GM12878 (cell line): ENCODE measurements around the gene SH2B2. TPM values are rescaled to one million over a fixed set of nuclear protein-coding genes. Genes with fewer than 3 reads are reported as not detected.

ENCODE experiments used
- ATF3 ChIP-seq: IDR thresholded peaks from 2 replicates; pipeline ENCODE4 v1.6.1; 2011; ENCODE audit warnings: low read depth, mild to moderate bottlenecking, low read length, moderate library complexity, borderline replicate concordance; ENCODE audit errors: extremely low read depth
- CBFB ChIP-seq: IDR thresholded peaks from 2 replicates; pipeline ENCODE4 v1.6.1; 2016; ENCODE audit warnings: antibody characterized with exemption, low read depth
- CREB1 ChIP-seq: IDR thresholded peaks from 2 replicates; pipeline ENCODE4 v1.6.1; 2012; ENCODE audit warnings: low read depth, mild to moderate bottlenecking, inconsistent platforms
- CREM ChIP-seq: IDR thresholded peaks from 2 replicates; pipeline ENCODE4 v1.6.1; 2014; ENCODE audit warnings: antibody characterized with exemption, low read depth
- EZH2 ChIP-seq: IDR thresholded peaks from 2 replicates; pipeline ENCODE4 v1.6.1; 2012; ENCODE audit warnings: low read depth, mild to moderate bottlenecking, control low read depth, inconsistent platforms, low read length, borderline replicate concordance; ENCODE audit not compliant: control insufficient read depth
- GABPA ChIP-seq: IDR thresholded peaks from 2 replicates; pipeline ENCODE4 v1.6.1; 2014; ENCODE audit warnings: antibody characterized with exemption, low read depth, mild to moderate bottlenecking, inconsistent platforms
- IKZF1 ChIP-seq: fragments of 450-650 bp; conservative IDR thresholded peaks from 2 replicates; pipeline ENCODE4 v1.6.1; 2017; ENCODE audit warnings: antibody characterized with exemption, mild to moderate bottlenecking
- JUND ChIP-seq: IDR thresholded peaks from 2 replicates; pipeline ENCODE4 v1.6.1; 2012; ENCODE audit warnings: low read depth, mild to moderate bottlenecking, low read length, improper control_type of control experiment, moderate library complexity
- KDM1A ChIP-seq: fragments of 200-600 bp; sonication (generic); IDR thresholded peaks from 2 replicates; pipeline ENCODE4 v1.6.1; 2016; ENCODE audit warnings: borderline replicate concordance
- MXI1 ChIP-seq: fragments of 150-350 bp; IDR thresholded peaks from 2 replicates; pipeline ENCODE4 v1.6.1; 2011; ENCODE audit warnings: low read depth, mild to moderate bottlenecking, inconsistent platforms, low read length, improper control_type of control experiment
- NR2C2 ChIP-seq: IDR thresholded peaks from 2 replicates; pipeline ENCODE4 v1.6.1; 2011; ENCODE audit warnings: borderline replicate concordance, low read depth; ENCODE audit not compliant: control insufficient read depth, insufficient read length
- RB1 ChIP-seq: fragments of 450-650 bp; formaldehyde crosslinking; IDR thresholded peaks from 2 replicates; pipeline ENCODE4 v1.6.1; 2017; ENCODE audit warnings: mild to moderate bottlenecking, borderline replicate concordance
- SUZ12 ChIP-seq: fragments of 200-600 bp; sonication (generic); IDR thresholded peaks from one replicate; pipeline ENCODE4 v1.6.1; 2018; ENCODE audit warnings: antibody characterized with exemption, mild to moderate bottlenecking; ENCODE audit not compliant: unreplicated experiment
- ZBTB4 ChIP-seq: fragments of 450-650 bp; formaldehyde crosslinking; IDR thresholded peaks from 2 replicates; pipeline ENCODE4 v1.4.0; 2022; ENCODE audit warnings: mild to moderate bottlenecking, moderate library complexity
- polyA plus RNA-seq, 11 experiments: library from polyadenylated mRNA; depleted of rRNA in 4 of 11; unstranded in 6 of 11; stranded (reverse) in 5 of 11; fragments of >200 nt; fragmentation: Nextera tagmentation in 4 of 11; fragmentation: Illumina TruSeq in 1 of 11; extraction: Ambion mirVana in 4 of 11; extraction: Trizol in 1 of 11; gene quantifications; 1 replicate in 1 of 11; 2 replicates in 10 of 11; pipeline versions ENCODE4 v1.2.1 to v1.2.3, GENCODE V29; 2011 to 2016; ENCODE audit warnings: inconsistent platforms in 2 of 11, missing spikeins in 2 of 11, low read depth in 1 of 11
- total RNA-seq, 4 experiments: library from RNA; depleted of rRNA in 3 of 4; stranded (reverse); fragments of >200 nt in 3 of 4; fragmentation: Illumina TruSeq in 1 of 4; extraction: Trizol in 1 of 4; gene quantifications; 2 replicates each; pipeline versions ENCODE4 v1.2.1 to v1.2.3, GENCODE V29; 2013 to 2021
- TF ChIP-seq, protein P1 (sequence below): fragments of 450-650 bp; IDR thresholded peaks from 2 replicates; pipeline ENCODE4 v1.6.1; 2016; ENCODE audit warnings: mild to moderate bottlenecking, moderate library complexity, borderline replicate concordance
- TF ChIP-seq, protein P2 (sequence below): fragments of 450-650 bp; IDR thresholded peaks from 2 replicates; pipeline ENCODE4 v1.6.1; 2017; ENCODE audit warnings: low read depth, mild to moderate bottlenecking, moderate library complexity
- TF ChIP-seq, protein P3 (sequence below), 3 experiments: IDR thresholded peaks in 2 of 3; conservative IDR thresholded peaks in 1 of 3; 2 replicates each; pipeline ENCODE4 v1.5.1; 2011; ENCODE audit warnings: low read depth in 3 of 3, low read length in 3 of 3, mild to moderate bottlenecking in 3 of 3, control low read depth in 2 of 3, moderate library complexity in 2 of 3, inconsistent platforms in 1 of 3, mixed read lengths in 1 of 3; ENCODE audit not compliant: control insufficient read depth in 2 of 3, insufficient read depth in 1 of 3; ENCODE audit errors: extremely low read depth in 1 of 3

The SH2B2 gene
- total and polyA plus RNA-seq, 10 of the 15 experiments (the other 5 are each of a cell fraction or from before 2014, with no cell fraction given) = 0.13 to 55.1 (median 7.4) TPM; not detected in 1

DNA sequence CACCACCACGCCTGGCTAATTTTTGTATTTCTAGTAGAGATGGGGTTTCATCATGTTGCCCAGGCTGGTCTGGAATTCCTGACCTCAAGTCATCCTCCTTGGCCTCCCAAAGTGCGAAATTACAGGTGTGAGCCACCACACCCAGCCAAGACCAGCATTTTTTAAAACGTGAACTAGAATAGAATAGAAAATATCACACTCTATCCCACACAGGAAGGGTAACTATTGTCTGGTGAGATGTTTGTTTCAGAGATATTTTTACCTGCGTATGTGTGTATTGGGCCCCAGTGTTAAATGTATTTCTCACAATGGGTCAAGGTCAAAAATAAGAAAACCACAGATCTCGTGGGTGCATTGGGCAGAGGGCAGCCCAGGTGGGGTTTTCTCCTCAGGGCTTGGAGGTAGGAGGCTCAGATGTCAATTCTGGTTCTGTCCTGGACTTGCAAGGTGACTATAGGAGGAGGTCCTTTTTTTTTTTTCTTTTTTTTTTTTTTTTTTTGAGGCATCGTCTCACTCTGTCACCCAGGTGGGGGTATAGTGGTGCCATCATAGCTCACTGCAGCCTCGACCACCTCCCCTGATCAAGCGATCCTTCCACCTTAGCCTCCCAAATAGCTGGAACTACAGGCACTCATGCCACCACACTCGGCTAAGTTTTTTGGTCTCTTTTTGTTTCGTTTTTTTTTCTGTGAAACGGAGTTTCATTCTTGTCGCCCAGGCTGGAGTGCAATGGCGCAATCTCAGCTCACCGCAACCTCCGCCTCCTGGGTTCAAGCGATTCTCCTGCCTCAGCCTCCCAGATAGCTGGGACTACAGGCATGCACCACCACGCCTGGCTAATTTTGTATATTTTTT, 19.0 kb downstream of the SH2B2 start (continued):
- TF ChIP-seq, protein P1, sequence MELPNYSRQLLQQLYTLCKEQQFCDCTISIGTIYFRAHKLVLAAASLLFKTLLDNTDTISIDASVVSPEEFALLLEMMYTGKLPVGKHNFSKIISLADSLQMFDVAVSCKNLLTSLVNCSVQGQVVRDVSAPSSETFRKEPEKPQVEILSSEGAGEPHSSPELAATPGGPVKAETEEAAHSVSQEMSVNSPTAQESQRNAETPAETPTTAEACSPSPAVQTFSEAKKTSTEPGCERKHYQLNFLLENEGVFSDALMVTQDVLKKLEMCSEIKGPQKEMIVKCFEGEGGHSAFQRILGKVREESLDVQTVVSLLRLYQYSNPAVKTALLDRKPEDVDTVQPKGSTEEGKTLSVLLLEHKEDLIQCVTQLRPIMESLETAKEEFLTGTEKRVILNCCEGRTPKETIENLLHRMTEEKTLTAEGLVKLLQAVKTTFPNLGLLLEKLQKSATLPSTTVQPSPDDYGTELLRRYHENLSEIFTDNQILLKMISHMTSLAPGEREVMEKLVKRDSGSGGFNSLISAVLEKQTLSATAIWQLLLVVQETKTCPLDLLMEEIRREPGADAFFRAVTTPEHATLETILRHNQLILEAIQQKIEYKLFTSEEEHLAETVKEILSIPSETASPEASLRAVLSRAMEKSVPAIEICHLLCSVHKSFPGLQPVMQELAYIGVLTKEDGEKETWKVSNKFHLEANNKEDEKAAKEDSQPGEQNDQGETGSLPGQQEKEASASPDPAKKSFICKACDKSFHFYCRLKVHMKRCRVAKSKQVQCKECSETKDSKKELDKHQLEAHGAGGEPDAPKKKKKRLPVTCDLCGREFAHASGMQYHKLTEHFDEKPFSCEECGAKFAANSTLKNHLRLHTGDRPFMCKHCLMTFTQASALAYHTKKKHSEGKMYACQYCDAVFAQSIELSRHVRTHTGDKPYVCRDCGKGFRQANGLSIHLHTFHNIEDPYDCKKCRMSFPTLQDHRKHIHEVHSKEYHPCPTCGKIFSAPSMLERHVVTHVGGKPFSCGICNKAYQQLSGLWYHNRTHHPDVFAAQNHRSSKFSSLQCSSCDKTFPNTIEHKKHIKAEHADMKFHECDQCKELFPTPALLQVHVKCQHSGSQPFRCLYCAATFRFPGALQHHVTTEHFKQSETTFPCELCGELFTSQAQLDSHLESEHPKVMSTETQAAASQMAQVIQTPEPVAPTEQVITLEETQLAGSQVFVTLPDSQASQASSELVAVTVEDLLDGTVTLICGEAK = no peak
- TF ChIP-seq GABPA (no peak), NR2C2 (no peak), SUZ12 (no peak), ZBTB4 (CRISPR knock-in tag) (no peak), CREB1 (peak; percentile 37; the same call in 1 of the 2 replicates), ATF3 (no peak), CBFB (peak; percentile 62), CREM (peak; percentile 55; the same call in 1 of the 2 replicates), MXI1 (no peak), RB1 (no peak), IKZF1 (peak; percentile 87), KDM1A (no peak), JUND (no peak), EZH2 (no peak)
- TF ChIP-seq, protein P2, sequence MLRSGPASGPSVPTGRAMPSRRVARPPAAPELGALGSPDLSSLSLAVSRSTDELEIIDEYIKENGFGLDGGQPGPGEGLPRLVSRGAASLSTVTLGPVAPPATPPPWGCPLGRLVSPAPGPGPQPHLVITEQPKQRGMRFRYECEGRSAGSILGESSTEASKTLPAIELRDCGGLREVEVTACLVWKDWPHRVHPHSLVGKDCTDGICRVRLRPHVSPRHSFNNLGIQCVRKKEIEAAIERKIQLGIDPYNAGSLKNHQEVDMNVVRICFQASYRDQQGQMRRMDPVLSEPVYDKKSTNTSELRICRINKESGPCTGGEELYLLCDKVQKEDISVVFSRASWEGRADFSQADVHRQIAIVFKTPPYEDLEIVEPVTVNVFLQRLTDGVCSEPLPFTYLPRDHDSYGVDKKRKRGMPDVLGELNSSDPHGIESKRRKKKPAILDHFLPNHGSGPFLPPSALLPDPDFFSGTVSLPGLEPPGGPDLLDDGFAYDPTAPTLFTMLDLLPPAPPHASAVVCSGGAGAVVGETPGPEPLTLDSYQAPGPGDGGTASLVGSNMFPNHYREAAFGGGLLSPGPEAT = peak; percentile 89
- TF ChIP-seq, protein P3, sequence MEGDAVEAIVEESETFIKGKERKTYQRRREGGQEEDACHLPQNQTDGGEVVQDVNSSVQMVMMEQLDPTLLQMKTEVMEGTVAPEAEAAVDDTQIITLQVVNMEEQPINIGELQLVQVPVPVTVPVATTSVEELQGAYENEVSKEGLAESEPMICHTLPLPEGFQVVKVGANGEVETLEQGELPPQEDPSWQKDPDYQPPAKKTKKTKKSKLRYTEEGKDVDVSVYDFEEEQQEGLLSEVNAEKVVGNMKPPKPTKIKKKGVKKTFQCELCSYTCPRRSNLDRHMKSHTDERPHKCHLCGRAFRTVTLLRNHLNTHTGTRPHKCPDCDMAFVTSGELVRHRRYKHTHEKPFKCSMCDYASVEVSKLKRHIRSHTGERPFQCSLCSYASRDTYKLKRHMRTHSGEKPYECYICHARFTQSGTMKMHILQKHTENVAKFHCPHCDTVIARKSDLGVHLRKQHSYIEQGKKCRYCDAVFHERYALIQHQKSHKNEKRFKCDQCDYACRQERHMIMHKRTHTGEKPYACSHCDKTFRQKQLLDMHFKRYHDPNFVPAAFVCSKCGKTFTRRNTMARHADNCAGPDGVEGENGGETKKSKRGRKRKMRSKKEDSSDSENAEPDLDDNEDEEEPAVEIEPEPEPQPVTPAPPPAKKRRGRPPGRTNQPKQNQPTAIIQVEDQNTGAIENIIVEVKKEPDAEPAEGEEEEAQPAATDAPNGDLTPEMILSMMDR (IDR thresholded peaks at IDR 0.05 in 2 of 3, conservative IDR thresholded peaks at IDR 0.05 in 1 of 3; ENCODE audit: control insufficient read depth in 2 of 3, extremely low read depth in 1 of 3, insufficient read depth in 1 of 3, low read depth in 3 of 3, low read length in 3 of 3) = no peak
